HG03565 (cell line): ENCODE data around the gene YES1.
"Not testable (repeated sequence)": the region's sequence is repeated elsewhere in the genome, so short reads cannot be mapped to it uniquely, and the experiment has no call there.

Experiments
- ATAC-seq: cut with Tn5 transposase; IDR thresholded peaks from one replicate; pipeline ENCODE4 v1.9.1; 2021; ENCODE audit warnings: mild to moderate bottlenecking, moderate library complexity; ENCODE audit not compliant: unreplicated experiment

YES1 gene

GRCh38 chr18:824179-824578 lies 12.1 kb upstream of the YES1 start:
- no peak for ATAC-seq

GRCh38 chr18:820591-821165 lies 8.6 kb upstream of the YES1 start:
- no peak for ATAC-seq

- ATAC-seq = no peak
Observed at GRCh38 chr18:816869-817268, 4.8 kb upstream of the YES1 start.

- ATAC-seq = no peak
Observed at GRCh38 chr18:816088-816653, 4.1 kb upstream of the YES1 start.

DNA sequence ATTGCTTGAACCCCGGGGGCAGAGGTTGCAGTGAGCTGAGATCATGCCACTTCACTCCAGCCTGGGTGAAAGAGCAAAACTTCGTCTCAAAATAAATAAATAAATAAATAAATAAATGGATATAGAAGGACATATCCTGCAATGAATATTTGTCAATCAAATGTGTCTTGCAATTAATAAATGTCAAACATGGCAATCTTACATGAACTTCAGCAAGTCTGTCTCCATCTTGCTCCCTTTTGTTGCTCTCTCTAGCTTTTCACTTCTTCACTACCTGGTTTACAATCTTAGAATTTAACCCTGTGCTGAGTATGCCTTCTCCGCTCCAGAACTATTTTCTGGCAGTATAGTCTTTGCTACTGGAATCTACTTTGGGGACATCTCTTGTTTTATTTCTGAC lies 3.3 kb upstream of the YES1 start:
- no peak for ATAC-seq

DNA sequence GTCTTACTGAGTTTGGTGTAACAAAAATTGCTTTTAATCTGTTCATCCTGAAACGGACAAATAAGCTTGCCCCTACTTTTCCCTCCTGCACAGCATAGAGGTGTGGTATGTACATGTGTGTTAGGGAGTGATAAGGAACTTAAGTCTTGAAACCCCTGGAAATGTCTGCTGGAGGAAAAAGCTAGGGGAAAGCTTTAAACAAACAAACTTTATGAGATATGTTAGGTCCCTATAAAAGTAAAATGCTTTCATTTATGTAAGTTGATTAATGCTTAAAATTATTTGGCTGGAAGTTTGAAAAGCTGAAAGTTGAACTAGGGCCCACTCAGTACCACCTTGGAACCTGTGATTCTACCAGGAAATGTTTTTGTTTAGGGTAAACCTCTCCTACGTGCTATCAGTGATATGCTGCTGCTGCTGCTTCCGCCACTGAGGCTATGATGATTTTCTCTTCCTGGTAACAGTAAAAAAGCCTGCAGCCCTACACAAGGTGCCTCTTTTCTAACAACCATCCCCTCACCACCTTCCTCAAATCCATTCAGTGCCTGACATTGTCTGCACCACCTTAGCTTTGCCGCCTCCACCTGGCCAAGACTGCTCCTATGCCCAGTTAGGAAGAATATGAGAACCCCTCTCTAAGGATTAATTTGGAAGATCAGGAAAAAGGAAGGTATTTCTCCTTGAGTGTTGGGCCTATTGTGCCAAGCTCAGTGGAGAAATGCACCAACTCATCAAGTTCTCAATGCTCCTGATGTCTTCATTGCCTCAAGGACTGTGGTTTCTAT lies 2.5 kb upstream of the YES1 start:
- no peak for ATAC-seq

- no peak for ATAC-seq
Observed at GRCh38 chr18:813172-814071, 1.4 kb upstream of the YES1 start.

GRCh38 chr18:812376-813171 lies 532 bp upstream of the YES1 start:
- ATAC-seq = peak; percentile 23

DNA sequence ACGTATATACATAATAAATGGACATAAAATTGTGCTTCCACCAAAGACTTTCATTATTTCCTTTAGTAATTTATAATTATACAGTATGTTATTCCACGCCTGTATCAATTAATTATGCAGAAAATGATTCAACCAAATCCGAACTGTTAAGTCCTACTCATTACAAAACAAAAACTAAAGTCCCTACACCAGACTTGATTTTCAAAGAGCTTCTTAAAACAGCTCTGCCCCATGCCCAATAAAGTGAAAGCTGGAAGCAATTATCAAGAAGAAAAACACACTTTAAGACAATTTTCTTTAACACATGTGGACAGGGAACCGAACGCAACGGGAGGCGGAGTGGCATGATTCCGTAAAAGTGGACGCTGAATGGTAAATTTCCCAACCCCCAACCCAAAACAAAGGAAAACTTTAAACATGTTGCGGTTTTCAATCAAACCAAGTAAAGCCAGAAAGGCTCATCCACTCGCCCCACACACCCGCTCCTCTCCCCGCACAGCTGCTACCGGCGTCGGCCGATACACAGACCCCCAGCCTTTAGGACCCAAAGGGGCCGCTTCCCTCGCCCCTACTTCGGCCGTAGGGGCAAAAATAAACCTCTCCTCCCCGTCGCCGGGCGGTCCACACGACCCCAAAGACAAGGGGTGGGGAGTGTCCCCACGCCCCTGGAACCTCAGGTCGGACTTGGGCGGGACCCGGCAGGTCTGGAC lies 705 bp downstream of the YES1 start:
- ATAC-seq = peak; percentile 2

DNA sequence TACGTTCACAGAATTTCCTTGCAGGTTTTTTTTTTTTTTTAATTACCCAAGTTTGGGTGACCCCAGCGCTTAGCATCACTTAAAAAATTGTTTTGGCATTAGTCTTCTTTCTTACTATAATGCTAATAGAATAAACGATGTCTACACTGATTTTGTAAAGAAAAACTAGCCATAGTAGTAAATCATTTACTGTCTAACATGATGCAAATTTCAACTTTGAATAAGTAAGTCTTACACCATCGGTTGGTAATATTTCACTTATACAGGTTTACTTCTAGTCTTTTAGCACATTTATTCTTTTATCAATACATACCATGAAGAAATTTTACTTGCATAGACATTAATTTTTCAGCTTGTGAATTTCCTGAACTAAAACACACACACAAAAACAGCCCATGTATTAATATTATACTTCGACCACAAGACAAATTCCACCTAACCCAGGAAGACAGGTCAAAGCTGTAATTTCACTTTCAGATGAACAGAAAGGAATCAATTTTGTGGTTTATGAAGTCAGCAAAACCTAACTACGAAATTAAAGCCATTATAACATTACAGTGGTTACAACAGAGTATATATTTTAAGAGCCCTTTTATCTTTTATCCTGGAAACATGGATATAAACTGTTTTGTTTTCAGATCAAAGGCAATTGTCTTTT lies 1.9 kb downstream of the YES1 start:
- ATAC-seq = peak; percentile 31

DNA sequence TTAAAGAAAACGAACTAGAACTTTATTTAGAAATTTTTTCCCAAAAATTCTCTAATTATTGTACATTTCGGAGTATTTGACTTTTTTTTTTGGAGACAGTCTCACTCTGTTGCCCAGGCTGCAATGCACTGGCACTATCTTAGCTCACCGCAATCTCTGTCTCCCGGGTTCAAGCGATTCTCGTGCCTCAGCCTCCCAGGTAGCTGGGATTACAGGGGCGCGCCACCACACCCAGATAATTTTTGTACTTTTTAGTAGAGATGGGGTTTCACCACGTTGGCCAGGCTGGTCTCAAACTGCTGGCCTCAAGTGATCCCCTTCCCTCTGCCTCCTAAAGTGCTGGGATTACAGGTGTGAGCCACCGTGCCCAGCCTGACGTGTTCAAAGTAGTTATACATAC lies 2.8 kb downstream of the YES1 start:
- not testable (repeated sequence) for ATAC-seq

GRCh38 chr18:808502-808901 lies 3.5 kb downstream of the YES1 start:
- no peak for ATAC-seq

DNA sequence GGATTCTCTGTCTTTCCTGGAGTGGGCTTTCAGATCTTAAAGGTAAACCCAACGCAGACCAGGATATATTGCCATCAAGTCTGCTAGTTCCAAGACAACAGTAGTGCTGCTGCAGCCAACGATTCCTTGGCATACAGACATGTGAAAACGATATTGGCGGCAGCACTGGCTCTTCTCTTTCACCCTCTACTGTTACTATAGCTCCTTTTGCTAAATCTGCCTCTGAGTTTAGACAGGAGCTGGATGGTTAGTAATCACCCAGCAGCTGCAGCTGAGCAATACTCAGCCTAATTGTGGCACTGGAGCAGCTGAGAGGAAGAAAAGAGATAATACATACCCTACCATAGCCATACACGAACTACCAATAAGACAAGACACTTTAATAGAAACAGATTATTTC lies 4.0 kb downstream of the YES1 start:
- ATAC-seq = no peak

GRCh38 chr18:805755-806110 lies 6.3 kb downstream of the YES1 start:
- ATAC-seq = no peak

- ATAC-seq = no peak
Observed at GRCh38 chr18:805008-805754, 6.9 kb downstream of the YES1 start.

GRCh38 chr18:801137-801536 lies 10.9 kb downstream of the YES1 start:
- no peak for ATAC-seq

GRCh38 chr18:799943-800342 lies 12.1 kb downstream of the YES1 start:
- ATAC-seq = no peak

DNA sequence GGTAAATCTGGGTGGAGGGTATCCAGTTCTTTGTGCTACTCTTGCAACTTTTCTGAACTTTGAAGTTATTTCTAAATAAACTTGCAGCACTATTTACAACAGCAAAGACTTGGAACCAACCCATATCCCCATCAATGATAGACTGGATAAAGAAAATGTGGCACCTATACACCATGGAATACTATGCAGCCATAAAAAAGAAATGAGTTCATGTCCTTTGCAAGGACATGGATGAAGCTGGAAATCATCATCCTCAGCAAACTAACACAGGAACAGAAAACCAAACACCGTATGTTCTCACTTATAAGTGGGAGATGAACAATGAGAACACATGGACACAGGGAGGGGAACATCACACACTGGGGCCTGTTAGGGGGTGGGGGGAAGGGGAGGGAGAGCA lies 16.7 kb downstream of the YES1 start:
- ATAC-seq = not testable (repeated sequence)

DNA sequence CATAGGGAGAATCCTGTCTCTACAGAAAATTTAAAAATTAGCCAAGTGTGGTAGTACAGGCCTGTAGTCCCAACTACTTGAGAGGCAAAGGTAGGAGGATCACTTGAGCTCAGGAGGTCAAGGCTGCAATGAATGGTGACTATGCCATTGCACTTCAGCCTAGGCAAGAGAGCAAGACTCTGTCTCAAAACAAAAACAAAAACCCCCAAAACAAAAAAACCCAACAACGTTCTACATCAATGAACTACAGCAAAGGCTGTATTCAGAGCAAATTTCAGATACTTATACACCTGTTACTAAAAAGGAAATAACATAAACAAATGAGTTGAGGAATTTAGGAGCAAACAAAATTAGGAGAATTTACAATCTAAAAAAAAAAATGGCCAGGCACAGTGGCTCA lies 22.6 kb downstream of the YES1 start:
- no peak for ATAC-seq
